GM21619 (cell line): ENCODE results near the gene THSD4.
"Not testable (repeated sequence)": the region's sequence is repeated elsewhere in the genome, so short reads cannot be mapped to it uniquely, and the experiment has no call there.

Source experiments
- ATAC-seq: cut with Tn5 transposase; IDR thresholded peaks from one replicate; pipeline ENCODE4 v1.9.1; 2021; ENCODE audit not compliant: unreplicated experiment

The THSD4 gene

GRCh38 chr15:71143373-71144310 is 28.4 kb downstream of the THSD4 start:
- no peak for ATAC-seq

- ATAC-seq = no peak
Measured at GRCh38 chr15:71145648-71146047, 30.4 kb downstream of the THSD4 start.

GRCh38 chr15:71146580-71146982 is 31.3 kb downstream of the THSD4 start:
- no peak for ATAC-seq

DNA sequence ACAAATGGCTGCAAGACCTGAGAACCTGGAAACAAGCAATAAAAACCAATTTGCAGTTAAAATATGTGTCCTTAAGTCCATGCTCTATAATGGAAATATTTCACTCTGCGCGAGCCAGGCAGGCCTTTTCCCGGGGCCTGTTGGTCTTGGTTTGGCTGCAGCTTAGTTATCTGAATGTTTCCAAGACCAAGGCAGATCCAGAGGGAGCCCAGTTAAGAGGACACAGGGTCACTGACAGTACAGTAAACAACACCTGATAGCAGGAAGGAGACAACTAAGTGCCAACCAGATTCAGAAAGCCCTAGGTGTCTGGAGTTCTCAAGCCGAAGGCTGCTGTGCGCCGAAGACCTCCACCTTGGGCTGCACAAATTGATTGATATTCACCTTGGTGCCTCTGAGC is 32.8 kb downstream of the THSD4 start:
- no peak for ATAC-seq

GRCh38 chr15:71149646-71150557 is 34.6 kb downstream of the THSD4 start:
- no peak for ATAC-seq

DNA sequence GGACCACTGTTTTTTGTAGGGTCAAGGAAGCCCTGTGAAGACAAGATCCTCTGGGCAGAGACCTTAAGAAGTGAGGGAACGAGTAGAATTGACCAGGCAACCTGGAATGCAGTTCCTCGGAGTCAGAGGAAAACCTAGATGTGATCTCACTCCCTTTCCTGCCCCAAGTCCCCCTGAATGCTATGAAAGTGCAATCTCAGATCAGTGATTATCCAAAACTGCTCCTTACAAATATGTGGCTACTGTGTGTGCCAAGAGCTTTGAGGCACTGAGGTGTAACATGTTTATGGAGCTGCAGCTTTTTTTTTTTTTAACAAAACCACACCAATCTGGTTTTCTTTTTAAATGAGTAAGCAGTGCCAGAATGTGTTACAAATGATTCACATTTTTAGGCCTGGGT is 35.8 kb downstream of the THSD4 start:
- no peak for ATAC-seq

DNA sequence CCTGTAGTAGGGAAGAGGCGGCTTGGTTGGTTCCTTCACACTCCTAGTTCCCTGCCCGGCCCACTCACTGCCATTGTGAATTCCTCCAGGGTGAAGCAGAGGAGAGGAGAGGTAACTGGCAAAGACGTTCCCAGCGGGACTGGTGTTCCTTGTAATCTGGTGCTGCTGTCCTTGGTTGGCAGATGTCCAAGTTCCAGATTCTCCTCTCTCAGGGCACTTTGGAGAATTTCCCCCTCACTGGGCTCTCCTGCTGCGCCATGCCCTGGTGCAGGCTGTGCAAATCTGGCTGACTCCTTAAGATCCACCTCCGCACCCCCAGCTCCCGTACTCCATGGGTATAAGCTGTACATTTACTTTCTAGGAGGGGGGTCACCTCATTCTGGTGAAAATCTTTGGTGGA is 37.3 kb downstream of the THSD4 start:
- no peak for ATAC-seq

- ATAC-seq = no peak
Measured at GRCh38 chr15:71153823-71154524, 38.7 kb downstream of the THSD4 start.

- no peak for ATAC-seq
Measured at GRCh38 chr15:71154607-71155200, 39.4 kb downstream of the THSD4 start.

- no peak for ATAC-seq
Measured at GRCh38 chr15:71155534-71155933, 40.3 kb downstream of the THSD4 start.

GRCh38 chr15:71160976-71161375 is 45.7 kb downstream of the THSD4 start:
- no peak for ATAC-seq

DNA sequence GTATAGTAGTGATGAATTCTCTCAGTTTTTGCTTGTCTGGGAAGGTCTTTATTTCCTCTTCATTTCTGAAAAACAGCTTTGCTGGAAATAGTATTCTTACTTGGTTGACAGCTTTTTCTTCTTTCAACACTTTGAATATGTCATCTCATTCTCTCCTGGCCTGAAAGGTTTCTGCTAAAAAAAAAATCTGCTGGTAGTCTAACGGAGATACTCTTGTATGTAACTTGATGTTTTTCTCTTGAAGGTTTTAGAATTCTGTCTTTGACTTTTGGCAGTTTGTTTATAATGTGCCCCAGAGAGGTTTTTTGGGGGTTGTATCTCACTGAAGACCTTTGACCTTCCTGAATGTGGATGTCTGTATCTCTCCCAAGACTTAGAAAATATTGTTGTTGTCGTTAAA is 47.0 kb downstream of the THSD4 start:
- ATAC-seq = no peak

GRCh38 chr15:71164606-71165005 is 49.3 kb downstream of the THSD4 start:
- ATAC-seq = not testable (repeated sequence)

DNA sequence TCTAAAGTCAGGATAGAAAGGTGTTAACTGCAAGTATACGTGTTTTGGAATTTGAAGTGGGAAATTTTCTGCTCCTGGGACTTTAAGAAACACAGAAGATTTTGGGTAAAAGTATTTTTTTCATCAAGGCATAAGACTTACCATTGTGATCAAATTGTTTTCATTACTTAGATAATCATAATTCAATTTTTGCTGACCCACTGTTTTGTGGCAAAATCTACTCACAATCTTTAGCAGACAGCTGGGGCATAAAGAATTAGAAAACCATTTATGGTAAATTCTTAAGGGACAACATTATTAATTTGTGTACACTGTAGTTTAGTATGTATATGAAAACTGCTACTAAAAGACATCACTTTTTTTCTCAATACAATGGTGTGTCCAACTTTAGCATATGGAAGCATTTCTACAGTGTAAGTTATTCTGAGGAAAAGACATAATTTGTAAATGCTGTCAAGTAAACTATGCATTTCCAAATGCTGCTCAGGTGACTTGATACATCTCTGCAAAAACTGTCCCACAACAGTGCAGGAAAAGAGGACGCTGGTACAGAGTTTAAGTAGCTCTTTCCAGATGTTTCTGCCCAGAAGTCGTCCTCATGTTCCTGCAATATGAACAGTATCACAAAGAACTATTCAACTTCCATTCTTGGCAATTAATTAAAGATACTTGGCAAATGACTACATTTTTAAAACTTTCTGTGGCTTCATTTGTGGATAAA is 52.3 kb downstream of the THSD4 start:
- no peak for ATAC-seq

DNA sequence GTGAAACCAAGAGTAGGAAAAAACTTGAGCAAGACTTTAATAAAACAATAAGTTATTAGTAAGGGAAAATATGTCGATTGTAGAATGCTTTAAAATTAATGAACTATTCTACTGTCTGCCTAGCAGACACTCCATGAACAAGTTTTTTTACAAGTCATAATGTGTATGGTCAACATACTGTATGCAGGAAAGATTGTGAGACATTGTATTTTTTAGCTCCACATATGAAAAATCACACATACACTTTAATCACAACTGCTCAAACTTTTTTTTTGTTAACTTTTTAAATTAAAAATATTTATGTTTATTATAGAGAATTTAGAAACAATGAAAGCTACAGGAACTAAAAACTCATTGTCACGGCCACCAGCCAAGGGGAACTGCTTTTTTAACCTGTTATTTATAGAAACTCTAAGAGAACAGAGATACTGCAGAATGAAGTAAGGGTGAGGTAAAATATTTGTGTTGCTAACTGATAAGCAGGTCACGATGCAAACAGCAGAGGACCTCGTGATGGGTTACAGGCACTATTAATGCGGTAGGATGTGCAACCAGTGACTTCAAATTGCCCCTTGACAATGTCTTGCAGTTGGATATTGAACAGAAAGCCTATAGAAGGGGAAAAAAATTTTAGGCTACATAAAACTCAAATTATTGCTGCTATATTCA is 53.0 kb downstream of the THSD4 start:
- no peak for ATAC-seq

- no peak for ATAC-seq
Measured at GRCh38 chr15:71170163-71170562, 54.9 kb downstream of the THSD4 start.

DNA sequence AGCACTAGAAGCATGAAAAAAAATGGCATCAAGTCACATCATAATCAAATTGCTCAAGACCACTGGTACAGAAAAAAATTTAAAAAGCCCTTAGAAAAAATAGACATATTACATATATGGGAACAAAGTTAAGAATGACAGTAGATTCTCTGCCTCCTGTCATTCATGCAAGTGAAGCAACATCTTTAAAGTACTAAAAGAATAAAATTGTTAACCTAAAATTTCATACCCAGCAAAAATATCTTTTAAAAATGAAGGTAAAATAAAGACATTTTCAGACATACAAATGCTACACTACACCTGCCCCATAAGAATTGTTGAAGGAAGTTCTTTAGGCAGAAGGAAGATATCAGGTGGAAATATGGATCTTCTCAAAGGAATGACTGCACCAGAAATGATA is 55.9 kb downstream of the THSD4 start:
- no peak for ATAC-seq

DNA sequence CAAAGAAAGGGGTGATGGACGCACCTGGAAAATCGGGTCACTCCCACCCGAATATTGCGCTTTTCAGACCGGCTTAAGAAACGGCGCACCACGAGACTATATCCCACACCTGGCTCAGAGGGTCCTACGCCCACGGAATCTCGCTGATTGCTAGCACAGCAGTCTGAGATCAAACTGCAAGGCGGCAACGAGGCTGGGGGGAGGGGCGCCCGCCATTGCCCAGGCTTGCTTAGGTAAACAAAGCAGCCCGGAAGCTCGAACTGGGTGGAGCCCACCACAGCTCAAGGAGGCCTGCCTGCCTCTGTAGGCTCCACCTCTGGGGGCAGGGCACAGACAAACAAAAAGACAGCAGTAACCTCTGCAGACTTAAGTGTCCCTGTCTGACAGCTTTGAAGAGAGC is 59.1 kb downstream of the THSD4 start:
- not testable (repeated sequence) for ATAC-seq

DNA sequence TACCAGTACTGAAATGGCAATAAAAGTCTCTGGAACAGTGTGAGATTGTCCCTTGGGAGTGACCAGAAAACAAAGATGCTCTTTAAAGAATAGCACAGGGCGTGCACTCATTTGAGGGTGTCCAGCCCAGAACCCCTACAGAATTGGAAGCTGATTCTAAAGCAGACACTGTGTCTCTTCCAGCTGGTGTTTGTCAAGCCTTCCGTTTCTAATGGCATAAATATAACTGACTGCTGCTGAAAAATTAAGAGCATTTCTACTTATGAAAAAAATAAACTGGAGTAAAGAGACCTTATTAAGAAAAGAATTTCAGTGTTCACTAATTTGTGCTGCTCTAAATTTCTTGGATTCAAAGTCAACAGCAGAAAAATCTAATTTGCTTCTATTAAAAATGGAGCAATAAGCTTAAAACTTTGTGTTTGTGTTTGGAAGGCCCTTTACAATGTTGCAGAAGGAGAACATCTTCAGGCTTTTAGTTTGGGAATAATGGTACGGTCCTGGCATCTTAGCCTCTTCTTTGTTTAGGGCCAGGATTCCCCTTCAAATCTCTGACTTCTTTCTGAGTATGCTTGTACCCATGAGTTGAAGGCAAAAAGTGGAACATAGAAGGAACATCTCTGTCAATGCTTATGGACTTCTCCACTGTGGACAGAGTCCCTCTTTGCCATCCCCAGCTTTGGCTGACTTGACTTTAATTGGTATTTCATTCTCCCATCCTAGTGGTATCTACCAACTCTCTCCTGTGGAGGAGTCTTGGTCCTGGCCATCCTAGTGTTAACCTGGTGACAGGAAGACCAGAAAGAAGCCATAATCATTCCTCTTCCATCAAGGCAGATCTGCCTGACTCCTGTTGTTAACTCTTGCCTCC is 65.9 kb downstream of the THSD4 start:
- ATAC-seq = no peak
